ENCODE results near the gene SLC25A43.

Gene SLC25A43

GRCh38 chrX:119475389-119476101, 76.4 kb downstream of the SLC25A43 start:
- ATAC-seq = no peak
- TF ChIP-seq ESRRG (CRISPR knock-in tag; IDR thresholded peaks at IDR 0.05) (no peak), ZFP30 (CRISPR knock-in tag; IDR thresholded peaks at IDR 0.05) (no peak), PATZ1 (CRISPR knock-in tag; IDR thresholded peaks at IDR 0.05; ENCODE audit: borderline replicate concordance) (no peak), GLIS3 (CRISPR knock-in tag; IDR thresholded peaks at IDR 0.05) (no peak), OSR1 (CRISPR knock-in tag; IDR thresholded peaks at IDR 0.05) (no peak)

GRCh38 chrX:119477812-119478232, 78.7 kb downstream of the SLC25A43 start:
- TF ChIP-seq ZFP3 (CRISPR knock-in tag; IDR thresholded peaks at IDR 0.05) (no peak), ZNF8 (CRISPR knock-in tag; IDR thresholded peaks at IDR 0.05) (no peak), BACH2 (CRISPR knock-in tag; IDR thresholded peaks at IDR 0.05; ENCODE audit: borderline replicate concordance) (no peak), RARB (CRISPR knock-in tag; IDR thresholded peaks at IDR 0.05) (no peak), ZNF70 (CRISPR knock-in tag; IDR thresholded peaks at IDR 0.05) (no peak), TOX (CRISPR knock-in tag; IDR thresholded peaks at IDR 0.05; ENCODE audit: borderline replicate concordance) (no peak), ESRRG (CRISPR knock-in tag; IDR thresholded peaks at IDR 0.05) (no peak), PATZ1 (CRISPR knock-in tag; IDR thresholded peaks at IDR 0.05; ENCODE audit: borderline replicate concordance) (no peak), ZNF565 (CRISPR knock-in tag; conservative IDR thresholded peaks at IDR 0.05; ENCODE audit: low read depth) (no peak), ARNTL (CRISPR knock-in tag; IDR thresholded peaks at IDR 0.05; ENCODE audit: borderline replicate concordance, low read depth) (no peak), TSHZ2 (CRISPR knock-in tag; IDR thresholded peaks at IDR 0.05) (no peak), PPARA (CRISPR knock-in tag; IDR thresholded peaks at IDR 0.05; ENCODE audit: borderline replicate concordance) (no peak), ISL1 (CRISPR knock-in tag; IDR thresholded peaks at IDR 0.05) (no peak), GLIS3 (CRISPR knock-in tag; IDR thresholded peaks at IDR 0.05) (no peak), ZC3H10 (CRISPR knock-in tag; IDR thresholded peaks at IDR 0.05) (no peak)
- ATAC-seq = no peak

GRCh38 chrX:119478504-119478903, 79.4 kb downstream of the SLC25A43 start:
- no peak for ATAC-seq

GRCh38 chrX:119479845-119480244, 80.7 kb downstream of the SLC25A43 start:
- TF ChIP-seq ZC3H10 (CRISPR knock-in tag; IDR thresholded peaks at IDR 0.05) (no peak), ARNTL (CRISPR knock-in tag; IDR thresholded peaks at IDR 0.05; ENCODE audit: borderline replicate concordance, low read depth) (no peak), PATZ1 (CRISPR knock-in tag; IDR thresholded peaks at IDR 0.05; ENCODE audit: borderline replicate concordance) (no peak), RARB (CRISPR knock-in tag; IDR thresholded peaks at IDR 0.05) (no peak), TSHZ2 (CRISPR knock-in tag; IDR thresholded peaks at IDR 0.05) (no peak), ZFP3 (CRISPR knock-in tag; IDR thresholded peaks at IDR 0.05) (no peak), OSR1 (CRISPR knock-in tag; IDR thresholded peaks at IDR 0.05) (no peak), ISL1 (CRISPR knock-in tag; IDR thresholded peaks at IDR 0.05) (no peak), PPARA (CRISPR knock-in tag; IDR thresholded peaks at IDR 0.05; ENCODE audit: borderline replicate concordance) (no peak), BACH2 (CRISPR knock-in tag; IDR thresholded peaks at IDR 0.05; ENCODE audit: borderline replicate concordance) (no peak), CSRNP3 (CRISPR knock-in tag; IDR thresholded peaks at IDR 0.05) (no peak)
- no peak for ATAC-seq

More at GRCh38 chrX:119478504-119478903, 79.4 kb downstream of the SLC25A43 start:
- TF ChIP-seq ISL1 (CRISPR knock-in tag; IDR thresholded peaks at IDR 0.05) = no peak
- TF ChIP-seq SNAI2 (CRISPR knock-in tag; IDR thresholded peaks at IDR 0.05) = no peak
